H1 (cell line): Measurements from ENCODE around the gene FRRS1L. TPM values are rescaled to one million over a fixed set of nuclear protein-coding genes. Genes with fewer than 3 reads are reported as not detected.

ENCODE experiments used
- CTCF ChIA-PET: fragments of 300-600 bp; sonication (Branson Sonifier 250); formaldehyde crosslinking; loops from one replicate; lab custom pipeline; 2021; ENCODE audit not compliant: partially characterized antibody; lab: Charles Lee
- POLR2A ChIA-PET: fragments of 300-600 bp; sonication (Branson Sonifier 250); formaldehyde crosslinking; loops from one replicate; lab custom pipeline; 2021; ENCODE audit warnings: inconsistent platforms; ENCODE audit not compliant: partially characterized antibody; lab: Charles Lee
- DNase-seq, 2 experiments: peaks; one replicate each; pipeline versions ENCODE4 v3.0.0 to v3.0.0-alpha.2; 2010 to 2022; ENCODE audit warnings: low spot score in 2 of 2, low read depth in 1 of 2, mixed read lengths in 1 of 2
- FAIRE-seq: peaks from 2 replicates; lab custom pipeline; 2011; peaks lifted over from hg19 to GRCh38; lab: Jason Lieb, UNC
- H2AFZ ChIP-seq: 2 replicates; pipeline ENCODE4 v1.8.1; 2012; ENCODE audit warnings: low read length, inconsistent platforms
- H2AK5ac ChIP-seq: 2 replicates; pipeline ENCODE4 v1.6.1; 2013; ENCODE audit warnings: low read depth, low read length
- H2BK120ac ChIP-seq: replicated peaks from 2 replicates; pipeline ENCODE3; 2013; ENCODE audit warnings: low read depth, low read length, inconsistent platforms
- H2BK12ac ChIP-seq: 2 replicates; pipeline ENCODE4 v1.6.1; 2013; ENCODE audit warnings: low read depth, low read length
- H2BK15ac ChIP-seq: 2 replicates; pipeline ENCODE4 v1.6.1; 2013; ENCODE audit warnings: low read length
- H2BK20ac ChIP-seq: 2 replicates; pipeline ENCODE4 v1.6.1; 2013; ENCODE audit warnings: low read length
- H2BK5ac ChIP-seq: 2 replicates; pipeline ENCODE4 v1.6.1; 2013; ENCODE audit warnings: low read depth, low read length
- H3K14ac ChIP-seq: 2 replicates; pipeline ENCODE4 v1.6.1; 2013; ENCODE audit warnings: inconsistent platforms; ENCODE audit not compliant: insufficient read length
- H3K18ac ChIP-seq: 2 replicates; pipeline ENCODE4 v1.6.1; 2013; ENCODE audit warnings: low read length; ENCODE audit errors: extremely low read depth
- H3K23ac ChIP-seq: 2 replicates; pipeline ENCODE4 v1.6.1; 2013; ENCODE audit warnings: inconsistent platforms; ENCODE audit not compliant: insufficient read length
- H3K23me2 ChIP-seq: 2 replicates; pipeline ENCODE4 v1.6.1; 2013; ENCODE audit warnings: low read depth, low read length
- H3K27ac ChIP-seq: 2 replicates; pipeline ENCODE4 v1.6.1; 2011; ENCODE audit warnings: low read depth, low read length, inconsistent platforms
- H3K27me3 ChIP-seq, 4 experiments: replicated peaks in 1 of 4; 1 replicate in 1 of 4; 2 replicates in 3 of 4; pipeline versions ENCODE4 v1.6.1 to v1.8.1; 2011 to 2013; ENCODE audit warnings: low read length in 3 of 4, mild to moderate bottlenecking in 3 of 4, inconsistent platforms in 2 of 4, mixed read lengths in 2 of 4, moderate library complexity in 1 of 4; ENCODE audit not compliant: control insufficient read depth in 3 of 4, insufficient read depth in 3 of 4; ENCODE audit errors: extremely low read depth in 1 of 4
- H3K36me3 ChIP-seq, 4 experiments: 2 replicates each; pipeline versions ENCODE4 v1.6.1 to v1.8.1; 2011 to 2013; ENCODE audit warnings: mild to moderate bottlenecking in 4 of 4, low read length in 3 of 4, moderate library complexity in 2 of 4, control low read depth in 1 of 4, inconsistent platforms in 1 of 4; ENCODE audit not compliant: insufficient read depth in 4 of 4, control insufficient read depth in 2 of 4
- H3K4ac ChIP-seq: replicated peaks from 2 replicates; pipeline ENCODE3; 2013; ENCODE audit warnings: low read length, low read depth, mixed read lengths, inconsistent platforms; ENCODE audit not compliant: insufficient read length
- H3K4me1 ChIP-seq, 4 experiments: replicated peaks in 1 of 4; 1 replicate in 1 of 4; 2 replicates in 3 of 4; pipeline versions ENCODE4 v1.6.1 to v1.8.1; 2011 to 2013; ENCODE audit warnings: low read length in 3 of 4, inconsistent platforms in 2 of 4, mixed read lengths in 1 of 4; ENCODE audit not compliant: insufficient read depth in 4 of 4, control insufficient read depth in 3 of 4
- H3K4me2 ChIP-seq, 2 experiments: 2 replicates each; pipeline versions ENCODE4 v1.6.1 to v1.8.1; 2011 to 2013; ENCODE audit warnings: low read depth in 2 of 2, low read length in 2 of 2, control low read depth in 1 of 2, inconsistent platforms in 1 of 2, mild to moderate bottlenecking in 1 of 2; ENCODE audit not compliant: insufficient read depth in 1 of 2
- H3K4me3 ChIP-seq, 4 experiments: fragments of 200-600, 300-600 bp in 1 of 4; sonication (generic), shearing (Covaris generic), sonication (Bioruptor Twin) in 1 of 4; 2 replicates each; pipeline versions ENCODE4 v1.5.1 to v1.8.1; 2011 to 2016; ENCODE audit warnings: low read length in 4 of 4, low read depth in 3 of 4, control low read depth in 2 of 4, inconsistent platforms in 2 of 4, mild to moderate bottlenecking in 2 of 4, mixed read lengths in 1 of 4, moderate library complexity in 1 of 4; ENCODE audit not compliant: insufficient read depth in 2 of 4; ENCODE audit errors: extremely low read depth in 1 of 4
- H3K56ac ChIP-seq: replicated peaks from 2 replicates; pipeline ENCODE3; 2013; ENCODE audit warnings: low read depth, mild to moderate bottlenecking, mixed read lengths, low read length, inconsistent platforms; ENCODE audit not compliant: insufficient read length
- H3K79me1 ChIP-seq: 2 replicates; pipeline ENCODE4 v1.6.1; 2013; ENCODE audit warnings: low read depth, low read length, control low read depth
- H3K79me2 ChIP-seq, 2 experiments: 2 replicates each; pipeline versions ENCODE4 v1.6.1 to v1.8.1; 2012 to 2013; ENCODE audit warnings: low read length in 2 of 2, mild to moderate bottlenecking in 2 of 2, inconsistent platforms in 1 of 2; ENCODE audit not compliant: insufficient read depth in 2 of 2, control insufficient read depth in 1 of 2
- H3K9ac ChIP-seq, 4 experiments: replicated peaks in 1 of 4; 1 replicate in 1 of 4; 2 replicates in 3 of 4; pipeline versions ENCODE4 v1.6.1 to v1.8.1; 2011 to 2013; ENCODE audit warnings: low read depth in 3 of 4, low read length in 3 of 4, control low read depth in 2 of 4, mild to moderate bottlenecking in 2 of 4, moderate library complexity in 2 of 4, inconsistent platforms in 1 of 4; ENCODE audit errors: extremely low read depth in 1 of 4
- H3K9me3 ChIP-seq, 2 experiments: 2 replicates each; pipeline versions ENCODE4 v1.6.1 to v1.8.1; 2012 to 2013; ENCODE audit warnings: mild to moderate bottlenecking in 2 of 2, moderate library complexity in 2 of 2, control low read depth in 1 of 2, inconsistent platforms in 1 of 2, low read depth in 1 of 2, low read length in 1 of 2, mixed read lengths in 1 of 2; ENCODE audit not compliant: insufficient read depth in 2 of 2
- H4K20me1 ChIP-seq, 2 experiments: replicated peaks in 1 of 2; 2 replicates each; pipeline versions ENCODE3 to v1.8.1; 2011 to 2013; ENCODE audit warnings: inconsistent platforms in 2 of 2, low read length in 2 of 2, mild to moderate bottlenecking in 1 of 2; ENCODE audit not compliant: insufficient read depth in 2 of 2, control insufficient read depth in 1 of 2
- H4K5ac ChIP-seq: 2 replicates; pipeline ENCODE4 v1.6.1; 2013; ENCODE audit warnings: low read length, low read depth, mixed read lengths, inconsistent platforms; ENCODE audit not compliant: insufficient read length
- H4K8ac ChIP-seq: 2 replicates; pipeline ENCODE4 v1.8.0; 2013; ENCODE audit warnings: mild to moderate bottlenecking, moderate library complexity, low read length, inconsistent platforms; ENCODE audit not compliant: insufficient read depth; ENCODE audit errors: extremely low read depth
- H4K91ac ChIP-seq: replicated peaks from 2 replicates; pipeline ENCODE3; 2013; ENCODE audit warnings: low read length, mixed read lengths, inconsistent platforms; ENCODE audit not compliant: insufficient read length
- BCL11A ChIP-seq, 2 experiments: IDR thresholded peaks; one replicate each; pipeline ENCODE4 v1.6.1; 2011; ENCODE audit warnings: low read depth in 2 of 2, low read length in 2 of 2, mild to moderate bottlenecking in 2 of 2
- BRCA1 ChIP-seq: IDR thresholded peaks from 2 replicates; pipeline ENCODE4 v1.6.1; 2012; ENCODE audit warnings: low read depth, low read length, improper control_type of control experiment
- CBX8 ChIP-seq: fragments of 300-800, 300-1000 bp; sonication (generic); IDR thresholded peaks from 2 replicates; pipeline ENCODE4 v1.7.1; 2016; ENCODE audit warnings: low read depth, low read length, borderline replicate concordance
- GTF2F1 ChIP-seq: IDR thresholded peaks from 2 replicates; pipeline ENCODE4 v1.6.1; 2012; ENCODE audit warnings: low read depth, low read length, improper control_type of control experiment, borderline replicate concordance
- POU5F1 ChIP-seq: IDR thresholded peaks from 2 replicates; pipeline ENCODE4 v1.6.1; 2011; ENCODE audit warnings: low read depth, mild to moderate bottlenecking, low read length, moderate library complexity
- TEAD4 ChIP-seq: IDR thresholded peaks from 2 replicates; pipeline ENCODE4 v1.6.1; 2012; ENCODE audit warnings: low read depth, low read length, inconsistent platforms, mixed read lengths
- WGBS, 2 experiments: shearing (Covaris generic) in 1 of 2; methylation state at CpG; one replicate each; pipeline versions ENCODE4 v1.1.6 to v1.1.7; 2013 to 2015; ENCODE audit warnings: low lambda C conversion rate in 2 of 2, mixed read lengths in 2 of 2, inconsistent platforms in 1 of 2, low coverage in 1 of 2, missing lambda C conversion rate in 1 of 2; ENCODE audit not compliant: insufficient replicate concordance in 2 of 2, insufficient coverage in 1 of 2, insufficient read length in 1 of 2; ENCODE audit errors: extremely low coverage in 1 of 2, missing lambda C conversion rate in 1 of 2; 5-methylcytosine and 5-hydroxymethylcytosine counted together
- polyA plus RNA-seq, 7 experiments: library from polyadenylated mRNA; depleted of rRNA in 3 of 7; stranded (reverse) in 5 of 7; unstranded in 2 of 7; fragments of >200 nt in 5 of 7; fragments of 200-250 nt in 2 of 7; gene quantifications; 1 replicate in 5 of 7; 2 replicates in 1 of 7; 4 replicates in 1 of 7; pipeline versions ENCODE4 v1.2.1 to v1.2.3, GENCODE V29; 2011 to 2013; ENCODE audit warnings: missing spikeins in 2 of 7, mixed read lengths in 2 of 7
- total RNA-seq: library from RNA; stranded (reverse); fragmentation: NEBNext Ultra II Directional; extraction: Animal tissue kit (Norgen Biotek cat#: 25700); gene quantifications from 2 replicates; pipeline ENCODE4 v1.2.1, GENCODE V29; 2021

Gene FRRS1L
- total and polyA plus RNA-seq, 2 of the 8 experiments (the other 6 are each of a cell fraction or from before 2014, with no cell fraction given), result 1.0 to 2.2 TPM

- no peak overlapping the region for H2BK20ac ChIP-seq
- H3K56ac ChIP-seq, result no peak overlapping the region
- H4K5ac ChIP-seq, result no peak overlapping the region
- H3K4me2 ChIP-seq, result no peak overlapping the region
- H3K23me2 ChIP-seq, result no peaks in the 10 kb centered on the region
- H3K4me3 ChIP-seq, result no peak overlapping the region
- no peaks in the 10 kb centered on the region for H3K27me3 ChIP-seq
- H3K23ac ChIP-seq, result no peak overlapping the region
- H3K14ac ChIP-seq, result no peak overlapping the region
- no peak overlapping the region for H2BK120ac ChIP-seq
- H3K79me2 ChIP-seq, result no peaks in the 10 kb centered on the region
- no peak overlapping the region for H3K9ac ChIP-seq
- H2AFZ ChIP-seq, result no peak overlapping the region
- peaks cover 0 to 2% of the 10 kb centered on the region in 2 experiments for H4K20me1 ChIP-seq
- WGBS, 2 experiments, result 88% methylated on average over 2 of the region's 2 CpGs; no CpG with 5 or more reads in 1 of the 2 experiments
- no peak overlapping the region for H3K4ac ChIP-seq
- peaks cover 9 to 49% (median 25%) of the 10 kb centered on the region in 4 experiments for H3K36me3 ChIP-seq
- ChIA-PET POLR2A (interaction anchor here (1.0 kb wide), 1 partner anchor 11 kb away, joined by 3 read pairs; no protein-coding TSS in a partner anchor), CTCF (interaction anchor here (0.6 to 1.5 kb wide), 4 partner anchors 12 to 762 kb away, joined by 3 to 4 read pairs (median 3); no protein-coding TSS in a partner anchor)
- H3K27ac ChIP-seq, result no peak overlapping the region
- no peak overlapping the region for H2BK15ac ChIP-seq
- H2BK12ac ChIP-seq, result no peak overlapping the region
- H2BK5ac ChIP-seq, result no peak overlapping the region
- no peaks in the 10 kb centered on the region for H3K9me3 ChIP-seq
- H4K8ac ChIP-seq, result no peak overlapping the region
- no peak overlapping the region for H2AK5ac ChIP-seq
- H3K18ac ChIP-seq, result no peak overlapping the region
- FAIRE-seq (no peak), DNase-seq (no peak)
- H4K91ac ChIP-seq, result no peak overlapping the region
- H3K4me1 ChIP-seq, result no peaks in the 10 kb centered on the region
- TF ChIP-seq BCL11A (IDR thresholded peaks at IDR 0.05; ENCODE audit: low read depth in 2 of 2, low read length in 2 of 2), result no peak
- TF ChIP-seq CBX8, result no peak
- no peak for TF ChIP-seq POU5F1
- no peak for TF ChIP-seq GTF2F1
- no peak for TF ChIP-seq TEAD4
- no peak for TF ChIP-seq BRCA1
- H3K79me1 ChIP-seq, result no peaks in the 10 kb centered on the region
These were observed 84.9 kb downstream of the FRRS1L start for GRCh38 chr9:109082091-109082620.
